ENCODE results near the gene MICAL2.

- TF ChIP-seq POLR2A (IDR thresholded peaks at IDR 0.05) (no peak), CTCF (IDR thresholded peaks at IDR 0.05) (no peak)
These were observed 4.3 kb upstream of the MICAL2 start for GRCh38 chr11:12106101-12106500.
